ENCODE data around the gene GRIA3.
"Not testable (repeated sequence)": the region's sequence is repeated elsewhere in the genome, so short reads cannot be mapped to it uniquely, and the experiment has no call there.

The GRIA3 gene

GRCh38 chrX:123350226-123350625 is 166.1 kb downstream of the GRIA3 start:
- no peak for DNase-seq (ENCODE audit: low spot score)

- DNase-seq (ENCODE audit: low spot score), result no peak
Measured at GRCh38 chrX:123357941-123358340, 173.9 kb downstream of the GRIA3 start.

- no peak for DNase-seq (ENCODE audit: low spot score)
Measured at GRCh38 chrX:123358457-123358856, 174.4 kb downstream of the GRIA3 start.

GRCh38 chrX:123361371-123361770 is 177.3 kb downstream of the GRIA3 start:
- DNase-seq (ENCODE audit: low spot score), result no peak

- not testable (repeated sequence) for DNase-seq (ENCODE audit: low spot score)
Measured at GRCh38 chrX:123386196-123386595, 202.1 kb downstream of the GRIA3 start.

- DNase-seq (ENCODE audit: low spot score), result no peak
Measured at GRCh38 chrX:123392921-123393320, 208.8 kb downstream of the GRIA3 start.

GRCh38 chrX:123399709-123400108 is 215.6 kb downstream of the GRIA3 start:
- DNase-seq (ENCODE audit: low spot score), result no peak

GRCh38 chrX:123405231-123405630 is 221.2 kb downstream of the GRIA3 start:
- peak; percentile 21 for DNase-seq (ENCODE audit: low spot score)

GRCh38 chrX:123408821-123409737 is 225.0 kb downstream of the GRIA3 start:
- DNase-seq (ENCODE audit: low spot score), result no peak

- DNase-seq (ENCODE audit: low spot score), result peak; percentile 15
Measured at GRCh38 chrX:123422875-123423274, 238.8 kb downstream of the GRIA3 start.

GRCh38 chrX:123424546-123424945 is 240.5 kb downstream of the GRIA3 start:
- DNase-seq (ENCODE audit: low spot score), result no peak

GRCh38 chrX:123425471-123425870 is 241.4 kb downstream of the GRIA3 start:
- no peak for DNase-seq (ENCODE audit: low spot score)

GRCh38 chrX:123425904-123426303 is 241.8 kb downstream of the GRIA3 start:
- peak; percentile 50 for DNase-seq (ENCODE audit: low spot score)

GRCh38 chrX:123432361-123433150 is 248.5 kb downstream of the GRIA3 start:
- DNase-seq (ENCODE audit: low spot score), result no peak

GRCh38 chrX:123436512-123437136 is 252.5 kb downstream of the GRIA3 start:
- DNase-seq (ENCODE audit: low spot score), result no peak

- not testable (repeated sequence) for DNase-seq (ENCODE audit: low spot score)
Measured at GRCh38 chrX:123439926-123440325, 255.8 kb downstream of the GRIA3 start.

GRCh38 chrX:123442764-123443163 is 258.7 kb downstream of the GRIA3 start:
- DNase-seq (ENCODE audit: low spot score), result no peak

- DNase-seq (ENCODE audit: low spot score), result no peak
Measured at GRCh38 chrX:123447506-123447905, 263.4 kb downstream of the GRIA3 start.

- DNase-seq (ENCODE audit: low spot score), result no peak
Measured at GRCh38 chrX:123449335-123449734, 265.3 kb downstream of the GRIA3 start.

- no peak for DNase-seq (ENCODE audit: low spot score)
Measured at GRCh38 chrX:123450222-123450621, 266.1 kb downstream of the GRIA3 start.

GRCh38 chrX:123454712-123455431 is 270.8 kb downstream of the GRIA3 start:
- DNase-seq (ENCODE audit: low spot score), result no peak

GRCh38 chrX:123455693-123456092 is 271.6 kb downstream of the GRIA3 start:
- no peak for DNase-seq (ENCODE audit: low spot score)

All from Ammon's horn (tissue), 1 donor.